Natural killer cell (primary cell): ENCODE data around the gene PDIA6. TPM values are rescaled to one million over a fixed set of nuclear protein-coding genes. Genes with fewer than 3 reads are reported as not detected.

Source experiments
- ATAC-seq, 3 donors: fragments of 150-1000 bp in 2 of 3; fragments of 200-7000 bp in 1 of 3; cut with Tn5 transposase; 1 replicate in 1 of 3; 2 replicates in 2 of 3; pipeline ENCODE4 v1.10.0; 2021; ENCODE audit warnings: mild to moderate bottlenecking in 2 of 3, moderate library complexity in 2 of 3
- DNase-seq, 2 donors: peaks; one replicate each; pipeline versions ENCODE4 v3.0.0 to v3.0.0-alpha.2; 2013 to 2021; ENCODE audit warnings: mixed read lengths in 1 of 2
- H3K27ac ChIP-seq: one replicate; pipeline ENCODE4 v1.5.1; 2013; ENCODE audit warnings: mild to moderate bottlenecking, low read length
- H3K27me3 ChIP-seq: one replicate; pipeline ENCODE4 v1.6.1; 2013; ENCODE audit warnings: low read length; ENCODE audit not compliant: control insufficient read depth, insufficient read depth
- H3K36me3 ChIP-seq: one replicate; pipeline ENCODE4 v1.6.1; 2013; ENCODE audit warnings: low read length; ENCODE audit not compliant: control insufficient read depth, insufficient read depth
- H3K4me1 ChIP-seq: one replicate; pipeline ENCODE4 v1.6.1; 2013; ENCODE audit warnings: low read length; ENCODE audit not compliant: control insufficient read depth, insufficient read depth
- H3K4me3 ChIP-seq: one replicate; pipeline ENCODE4 v1.5.1; 2013; ENCODE audit warnings: low read length
- H3K9me3 ChIP-seq: one replicate; pipeline ENCODE4 v1.6.1; 2013; ENCODE audit warnings: low read length; ENCODE audit not compliant: control insufficient read depth, insufficient read depth
- H3K27ac Mint-ChIP-seq, 2 donors: one replicate each; pipeline ENCODE4 v1.8.0; 2022; ENCODE audit warnings: mild to moderate bottlenecking in 2 of 2, mixed read lengths in 2 of 2, moderate library complexity in 1 of 2
- H3K27me3 Mint-ChIP-seq, 2 donors: one replicate each; pipeline ENCODE4 v1.8.0; 2022; ENCODE audit warnings: low read depth in 2 of 2, mixed read lengths in 2 of 2
- H3K36me3 Mint-ChIP-seq: one replicate; pipeline ENCODE4 v1.8.0; 2022; ENCODE audit warnings: mixed read lengths
- H3K4me1 Mint-ChIP-seq, 2 donors: one replicate each; pipeline ENCODE4 v1.8.0; 2022; ENCODE audit warnings: mixed read lengths in 2 of 2
- H3K4me3 Mint-ChIP-seq: one replicate; pipeline ENCODE4 v1.8.0; 2022; ENCODE audit warnings: mild to moderate bottlenecking, moderate library complexity, mixed read lengths
- H3K9me3 Mint-ChIP-seq, 2 donors: one replicate each; pipeline ENCODE4 v1.8.0; 2022; ENCODE audit warnings: mixed read lengths in 2 of 2
- WGBS: methylation state at CpG from one replicate; pipeline ENCODE4 v1.1.7; 2013; ENCODE audit warnings: missing lambda C conversion rate; ENCODE audit not compliant: insufficient coverage; 5-methylcytosine and 5-hydroxymethylcytosine counted together
- intact Hi-C: fragments of 100-400 bp; cut with micrococcal nuclease; formaldehyde crosslinking; loops from one replicate; pipeline ENCODE4 v1.14.2; 2022
- total RNA-seq, 4 donors: library from RNA; stranded (reverse); fragments of 120-200 nt in 1 of 4; gene quantifications; one replicate each; pipeline versions ENCODE4 v1.2.3 to v1.2.4, GENCODE V29; 2013 to 2022
- TF ChIP-seq, protein P1 (sequence below): fragments of 200-600 bp; IDR thresholded peaks from one replicate; pipeline ENCODE4 v1.8.0; 2022; ENCODE audit warnings: antibody characterized with exemption

PDIA6 gene
- total RNA-seq, 3 donors from 2014 or later (not counting 1 experiment from before 2014, with no cell fraction given) = 57.4 to 81.2 (median 58.7) TPM

DNA sequence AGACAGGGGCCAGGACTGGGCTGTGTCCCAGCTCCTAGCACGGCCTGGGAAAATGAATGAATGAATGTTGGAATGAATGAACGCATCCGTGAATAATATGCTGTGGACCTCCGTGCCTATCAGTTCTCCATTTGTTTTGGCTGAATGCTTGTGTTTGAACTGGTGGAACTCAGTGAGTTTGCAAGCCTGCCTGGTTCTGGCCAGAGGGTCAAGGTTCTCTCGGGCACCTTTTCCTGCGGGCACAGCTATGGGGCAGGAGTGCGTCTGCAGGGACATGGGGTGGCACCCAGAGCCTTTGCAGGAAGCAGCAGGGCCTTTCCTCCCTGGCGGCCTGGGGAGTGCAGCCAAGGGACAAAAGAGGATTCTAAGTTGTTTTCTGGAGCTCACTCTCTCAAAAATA, 17.6 kb upstream of the PDIA6 start:
- DNase-seq (no peak), ATAC-seq (no peak)
- H3K27ac ChIP-seq = no peak overlapping the region
- no peaks in the 10 kb centered on the region for H3K36me3 Mint-ChIP-seq
- WGBS = 90% methylated on average over 8 of the region's 8 CpGs
- H3K4me3 ChIP-seq = no peak overlapping the region
- H3K27ac Mint-ChIP-seq = no peak overlapping the region
- TF ChIP-seq, protein P1, sequence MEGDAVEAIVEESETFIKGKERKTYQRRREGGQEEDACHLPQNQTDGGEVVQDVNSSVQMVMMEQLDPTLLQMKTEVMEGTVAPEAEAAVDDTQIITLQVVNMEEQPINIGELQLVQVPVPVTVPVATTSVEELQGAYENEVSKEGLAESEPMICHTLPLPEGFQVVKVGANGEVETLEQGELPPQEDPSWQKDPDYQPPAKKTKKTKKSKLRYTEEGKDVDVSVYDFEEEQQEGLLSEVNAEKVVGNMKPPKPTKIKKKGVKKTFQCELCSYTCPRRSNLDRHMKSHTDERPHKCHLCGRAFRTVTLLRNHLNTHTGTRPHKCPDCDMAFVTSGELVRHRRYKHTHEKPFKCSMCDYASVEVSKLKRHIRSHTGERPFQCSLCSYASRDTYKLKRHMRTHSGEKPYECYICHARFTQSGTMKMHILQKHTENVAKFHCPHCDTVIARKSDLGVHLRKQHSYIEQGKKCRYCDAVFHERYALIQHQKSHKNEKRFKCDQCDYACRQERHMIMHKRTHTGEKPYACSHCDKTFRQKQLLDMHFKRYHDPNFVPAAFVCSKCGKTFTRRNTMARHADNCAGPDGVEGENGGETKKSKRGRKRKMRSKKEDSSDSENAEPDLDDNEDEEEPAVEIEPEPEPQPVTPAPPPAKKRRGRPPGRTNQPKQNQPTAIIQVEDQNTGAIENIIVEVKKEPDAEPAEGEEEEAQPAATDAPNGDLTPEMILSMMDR = no peak
- H3K36me3 ChIP-seq = no peaks in the 10 kb centered on the region
- H3K9me3 ChIP-seq = no peaks in the 10 kb centered on the region
- intact Hi-C loops = no loop called here
- H3K4me1 ChIP-seq = peaks cover 11% of the 10 kb centered on the region
- H3K27me3 Mint-ChIP-seq = peaks cover 31 to 48% of the 10 kb centered on the region in 2 donors
- H3K9me3 Mint-ChIP-seq = no peaks in the 10 kb centered on the region
- H3K27me3 ChIP-seq = peaks cover 7% of the 10 kb centered on the region
- H3K4me1 Mint-ChIP-seq = peaks cover 5 to 9% of the 10 kb centered on the region in 2 donors
- no peak overlapping the region for H3K4me3 Mint-ChIP-seq

DNA sequence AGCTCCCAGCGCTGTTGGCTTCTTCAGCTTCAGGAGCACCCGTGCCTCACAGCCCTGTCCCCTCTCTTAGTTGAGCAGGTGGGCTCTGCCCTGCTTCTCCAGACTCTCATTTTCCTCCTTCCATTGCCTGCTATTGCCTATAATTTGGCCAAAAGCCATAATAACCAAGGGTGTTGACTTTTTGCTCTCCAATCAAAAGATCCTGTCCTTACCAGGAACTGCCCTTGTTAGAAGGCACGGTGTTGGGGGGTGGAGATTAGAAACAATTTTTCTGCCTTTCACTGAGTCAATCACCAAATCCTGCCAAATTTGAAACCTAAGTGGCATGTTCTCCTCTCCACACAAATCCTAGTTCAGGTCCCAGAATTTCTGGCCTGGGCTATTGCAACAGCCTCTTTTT, 16.7 kb upstream of the PDIA6 start:
- peaks cover 5 to 9% of the 10 kb centered on the region in 2 donors for H3K4me1 Mint-ChIP-seq
- Histone ChIP-seq H3K36me3 (no peaks in the 10 kb centered on the region), H3K27ac (no peak overlapping the region), H3K4me1 (peaks cover 8% of the 10 kb centered on the region), H3K9me3 (no peaks in the 10 kb centered on the region), H3K27me3 (peaks cover 7% of the 10 kb centered on the region), H3K4me3 (no peak overlapping the region)
- WGBS = 91% methylated on average over 2 of the region's 3 CpGs
- no peaks in the 10 kb centered on the region for H3K9me3 Mint-ChIP-seq
- ATAC-seq (no peak), DNase-seq (no peak)
- no peaks in the 10 kb centered on the region for H3K36me3 Mint-ChIP-seq
- H3K27me3 Mint-ChIP-seq = peaks cover 34 to 55% of the 10 kb centered on the region in 2 donors
- intact Hi-C loops = no loop called here
- TF ChIP-seq, protein P1 = no peak
- H3K27ac Mint-ChIP-seq = no peak overlapping the region
- H3K4me3 Mint-ChIP-seq = no peak overlapping the region

DNA sequence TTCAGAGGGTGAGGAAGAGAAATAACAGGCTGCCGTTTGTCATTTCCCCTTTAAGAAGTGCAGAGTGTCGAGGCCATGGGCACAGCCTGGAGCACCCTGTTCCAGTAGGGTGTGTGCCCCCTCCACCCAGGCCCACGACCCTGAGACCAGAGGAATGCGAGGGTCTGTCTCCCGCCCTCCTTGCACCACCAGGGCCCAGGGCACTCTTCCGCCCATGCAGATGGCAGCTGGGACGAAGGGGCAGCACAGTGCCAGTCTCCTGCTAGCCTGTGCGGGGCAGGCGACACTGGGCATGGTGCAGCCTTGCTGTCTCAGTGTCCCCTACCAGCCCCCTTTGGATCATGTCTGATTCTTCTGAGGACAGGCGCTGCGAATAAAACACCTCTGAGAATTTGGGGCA, 15.8 kb upstream of the PDIA6 start:
- TF ChIP-seq, protein P1 = no peak
- Mint-ChIP-seq H3K27me3 (peaks cover 34 to 53% of the 10 kb centered on the region in 2 donors), H3K4me3 (no peak overlapping the region), H3K27ac (no peak overlapping the region), H3K4me1 (peaks cover 5 to 9% of the 10 kb centered on the region in 2 donors), H3K9me3 (no peaks in the 10 kb centered on the region), H3K36me3 (no peaks in the 10 kb centered on the region)
- no peak overlapping the region for H3K4me3 ChIP-seq
- no peaks in the 10 kb centered on the region for H3K9me3 ChIP-seq
- no peaks in the 10 kb centered on the region for H3K36me3 ChIP-seq
- H3K27ac ChIP-seq = no peak overlapping the region
- peaks cover 8% of the 10 kb centered on the region for H3K4me1 ChIP-seq
- 69% methylated on average over 11 of the region's 11 CpGs for WGBS
- no peak for ATAC-seq
- no peak for DNase-seq
- peaks cover 7% of the 10 kb centered on the region for H3K27me3 ChIP-seq
- intact Hi-C loops = no loop called here

DNA sequence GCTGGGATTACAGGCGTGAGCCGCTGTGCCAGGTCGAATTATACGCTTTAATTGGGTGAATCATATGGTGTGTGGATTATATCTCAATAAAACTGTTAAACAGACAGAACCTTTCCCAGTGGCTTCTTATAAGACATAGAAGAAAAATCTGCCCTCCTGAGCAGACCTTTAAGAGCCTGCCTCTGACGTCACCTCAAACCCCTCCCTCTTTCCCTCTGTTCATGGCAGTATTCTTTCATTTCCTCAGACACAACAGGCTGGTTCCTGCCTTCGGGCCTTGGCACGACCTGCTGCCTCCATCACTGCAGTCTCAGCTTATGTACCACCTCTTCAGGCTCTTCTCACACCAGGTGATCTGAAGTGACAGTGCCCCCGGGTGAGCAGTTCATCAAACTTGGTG, 14.0 kb upstream of the PDIA6 start:
- no peak overlapping the region for H3K27ac ChIP-seq
- DNase-seq (no peak), ATAC-seq (no peak)
- H3K9me3 Mint-ChIP-seq = no peaks in the 10 kb centered on the region
- intact Hi-C loops = no loop called here
- H3K27me3 ChIP-seq = peaks cover 7% of the 10 kb centered on the region
- H3K9me3 ChIP-seq = no peaks in the 10 kb centered on the region
- peaks cover 27 to 42% of the 10 kb centered on the region in 2 donors for H3K27me3 Mint-ChIP-seq
- H3K4me1 Mint-ChIP-seq = peaks cover 0 to 5% of the 10 kb centered on the region in 2 donors
- TF ChIP-seq, protein P1 = no peak
- no peaks in the 10 kb centered on the region for H3K4me1 ChIP-seq
- H3K4me3 Mint-ChIP-seq = no peak overlapping the region
- no peaks in the 10 kb centered on the region for H3K36me3 Mint-ChIP-seq
- 90% methylated on average over 7 of the region's 8 CpGs for WGBS
- H3K27ac Mint-ChIP-seq = no peak overlapping the region
- no peak overlapping the region for H3K4me3 ChIP-seq
- H3K36me3 ChIP-seq = no peaks in the 10 kb centered on the region
